ENCODE data around the gene TASOR. TPM values are rescaled to one million over a fixed set of nuclear protein-coding genes. Genes with fewer than 3 reads are reported as not detected.

Gene TASOR
- total RNA-seq, 1 experiment from 2014 or later = 40.2 TPM

DNA sequence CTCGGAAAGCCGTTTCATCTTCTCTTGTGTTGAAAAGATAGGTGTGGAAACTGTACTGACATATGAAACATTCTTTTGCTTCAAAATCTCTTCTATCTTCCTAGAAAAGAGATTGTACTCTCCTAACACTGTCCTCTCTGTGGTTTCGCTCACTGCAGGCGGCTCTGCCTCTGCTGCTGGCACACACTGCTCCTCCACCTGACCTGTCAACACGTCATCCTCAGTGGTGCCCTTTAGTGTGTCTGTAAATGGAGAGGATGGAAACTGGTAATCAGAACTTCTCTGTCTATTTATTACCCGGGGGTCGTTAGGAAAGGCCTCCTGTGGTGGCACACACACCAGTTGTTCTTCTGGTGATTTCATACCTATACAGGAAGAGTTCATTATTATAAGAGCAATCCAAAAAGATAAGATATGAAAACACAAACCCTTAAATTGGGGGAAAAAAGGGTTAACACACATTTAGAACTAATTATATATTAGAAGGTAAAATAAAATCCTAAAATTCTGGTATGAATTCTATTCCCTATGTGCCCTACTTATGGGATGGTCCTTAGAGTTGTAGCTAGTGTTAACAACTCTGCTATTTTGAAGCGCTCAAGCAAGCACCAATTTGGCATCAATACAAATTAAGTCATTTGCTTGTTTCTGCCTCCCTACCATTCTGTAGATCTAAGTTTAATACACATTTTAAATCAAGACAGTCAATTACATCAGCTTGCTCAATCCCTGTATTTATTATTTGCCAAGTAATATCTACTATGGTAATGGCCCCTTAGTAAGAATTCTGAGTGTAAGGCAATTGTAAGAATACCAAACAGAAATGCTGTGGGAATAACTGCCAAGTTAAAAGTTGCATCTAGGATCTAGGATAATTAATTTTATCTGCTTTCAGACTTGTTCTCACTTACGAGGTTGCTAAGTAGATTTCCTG lies 49.2 kb downstream of the TASOR start (continued):
- TF ChIP-seq TEAD4 (CRISPR knock-in tag; IDR thresholded peaks at IDR 0.05) = no peak
- no peak for TF ChIP-seq MXD4 (CRISPR knock-in tag; IDR thresholded peaks at IDR 0.05; ENCODE audit: borderline replicate concordance)

Other genes with a start within 250 kb of the TASOR start
- 18.6 to 23.5 TPM (median 18.8 TPM) in 3 replicates for gene ERC2, start 214.8 kb downstream of the TASOR start, total RNA-seq (2021)
- gene CCDC66, start 126.1 kb downstream of the TASOR start, total RNA-seq (2021) = 17.9 to 23.0 TPM (median 19.4 TPM) in 3 replicates
- 4.6 to 7.9 TPM (median 7.5 TPM) in 3 replicates for gene ARHGEF3, start 118.7 kb upstream of the TASOR start, total RNA-seq (2021)

Data from WTC11 (cell line).